22Rv1 (cell line): ENCODE measurements around the gene ATXN1.

Experiments used
- ZFX ChIP-seq: fragments of 450-650 bp; IDR thresholded peaks from 2 replicates; pipeline ENCODE4 v1.6.1; 2017; ENCODE audit warnings: antibody characterized with exemption, borderline replicate concordance
- TF ChIP-seq, protein P1 (sequence below): fragments of 450-650 bp; IDR thresholded peaks from 2 replicates; pipeline ENCODE4 v1.5.1; 2017; ENCODE audit warnings: mild to moderate bottlenecking

GRCh38 chr6:16399695-16400094 is 361.6 kb downstream of the ATXN1 start:
- TF ChIP-seq, protein P1, sequence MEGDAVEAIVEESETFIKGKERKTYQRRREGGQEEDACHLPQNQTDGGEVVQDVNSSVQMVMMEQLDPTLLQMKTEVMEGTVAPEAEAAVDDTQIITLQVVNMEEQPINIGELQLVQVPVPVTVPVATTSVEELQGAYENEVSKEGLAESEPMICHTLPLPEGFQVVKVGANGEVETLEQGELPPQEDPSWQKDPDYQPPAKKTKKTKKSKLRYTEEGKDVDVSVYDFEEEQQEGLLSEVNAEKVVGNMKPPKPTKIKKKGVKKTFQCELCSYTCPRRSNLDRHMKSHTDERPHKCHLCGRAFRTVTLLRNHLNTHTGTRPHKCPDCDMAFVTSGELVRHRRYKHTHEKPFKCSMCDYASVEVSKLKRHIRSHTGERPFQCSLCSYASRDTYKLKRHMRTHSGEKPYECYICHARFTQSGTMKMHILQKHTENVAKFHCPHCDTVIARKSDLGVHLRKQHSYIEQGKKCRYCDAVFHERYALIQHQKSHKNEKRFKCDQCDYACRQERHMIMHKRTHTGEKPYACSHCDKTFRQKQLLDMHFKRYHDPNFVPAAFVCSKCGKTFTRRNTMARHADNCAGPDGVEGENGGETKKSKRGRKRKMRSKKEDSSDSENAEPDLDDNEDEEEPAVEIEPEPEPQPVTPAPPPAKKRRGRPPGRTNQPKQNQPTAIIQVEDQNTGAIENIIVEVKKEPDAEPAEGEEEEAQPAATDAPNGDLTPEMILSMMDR = no peak
- TF ChIP-seq ZFX = no peak
